ENCODE data around the gene C12orf75.
"Not testable (repeated sequence)": the region's sequence is repeated elsewhere in the genome, so short reads cannot be mapped to it uniquely, and the experiment has no call there.

C12orf75 gene

DNA sequence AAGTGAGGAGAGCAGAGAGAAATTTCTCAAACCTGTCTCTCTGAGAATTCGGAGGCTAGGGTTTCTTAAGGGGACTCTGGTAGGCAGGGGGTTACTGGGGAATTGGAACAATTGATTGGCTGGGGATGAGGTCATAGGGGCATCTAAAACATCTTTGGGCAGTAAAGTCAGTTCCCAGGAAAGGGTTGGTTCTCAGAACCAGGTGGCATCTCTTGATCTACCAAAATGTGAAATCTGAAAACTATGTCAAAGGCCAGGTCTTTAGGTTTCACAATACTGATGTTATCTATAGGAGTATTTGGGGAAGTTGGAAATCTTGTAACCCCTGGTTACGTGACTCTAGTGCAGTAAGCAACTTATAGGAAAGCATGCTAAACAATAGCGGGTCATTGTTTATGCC lies 6.9 kb downstream of the C12orf75 start:
- DNase-seq, result no peak

DNA sequence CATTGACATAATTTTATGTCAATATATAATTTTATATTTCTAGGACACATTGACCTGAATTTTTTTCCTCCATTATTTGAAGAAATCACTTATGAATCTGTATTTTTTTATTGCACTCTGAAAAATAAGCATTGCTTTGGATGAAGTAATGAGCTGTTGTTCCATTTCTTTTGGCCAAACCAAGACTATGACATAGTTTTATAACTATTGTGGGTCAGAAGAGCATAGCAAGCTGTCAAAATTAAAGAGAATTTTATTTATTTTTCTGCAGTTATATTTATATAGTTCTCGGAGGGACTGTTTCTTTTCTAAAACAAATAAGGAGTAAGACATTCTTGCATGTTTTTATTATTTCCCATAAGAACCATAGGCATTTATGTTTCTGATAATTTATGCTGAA lies 8.5 kb downstream of the C12orf75 start:
- DNase-seq, result no peak

DNA sequence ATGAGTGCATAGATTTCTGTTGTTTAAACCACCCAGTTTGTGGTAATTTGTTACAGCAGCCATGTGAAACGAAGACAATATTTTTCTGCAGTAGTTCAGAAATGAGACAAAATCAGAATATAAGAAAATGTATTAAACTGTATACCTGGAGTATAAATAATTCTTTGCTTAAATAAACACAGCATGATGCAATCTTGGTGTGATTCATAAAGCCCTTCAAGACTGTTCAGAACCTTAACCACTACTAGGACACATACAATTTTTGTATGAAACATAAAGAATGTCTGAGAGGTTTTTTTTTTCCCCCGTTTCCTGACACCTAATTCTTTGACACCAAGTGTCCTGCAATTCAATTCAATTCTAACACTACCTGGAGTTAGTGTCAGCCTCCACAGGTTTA lies 10.5 kb downstream of the C12orf75 start:
- DNase-seq, result no peak

DNA sequence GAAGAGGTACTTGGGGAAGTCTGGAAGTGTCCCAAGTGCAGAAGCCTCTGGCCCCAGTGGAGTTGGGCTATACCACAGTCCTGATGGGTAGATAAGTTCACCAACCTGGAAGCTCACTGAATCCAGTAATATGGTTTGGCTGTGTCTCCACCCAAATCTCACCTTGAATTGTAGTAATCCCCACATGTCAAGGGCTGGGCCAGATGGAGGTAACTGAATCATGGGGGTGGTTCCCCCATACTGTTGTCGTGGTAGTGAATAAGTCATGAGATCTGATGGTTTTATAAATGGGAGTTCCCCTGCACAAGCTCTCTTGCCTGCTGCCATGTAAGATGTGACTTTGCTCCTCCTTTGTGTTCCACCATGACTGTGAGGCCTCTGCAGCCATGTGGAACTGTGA lies 11.1 kb downstream of the C12orf75 start:
- DNase-seq, result not testable (repeated sequence)

DNA sequence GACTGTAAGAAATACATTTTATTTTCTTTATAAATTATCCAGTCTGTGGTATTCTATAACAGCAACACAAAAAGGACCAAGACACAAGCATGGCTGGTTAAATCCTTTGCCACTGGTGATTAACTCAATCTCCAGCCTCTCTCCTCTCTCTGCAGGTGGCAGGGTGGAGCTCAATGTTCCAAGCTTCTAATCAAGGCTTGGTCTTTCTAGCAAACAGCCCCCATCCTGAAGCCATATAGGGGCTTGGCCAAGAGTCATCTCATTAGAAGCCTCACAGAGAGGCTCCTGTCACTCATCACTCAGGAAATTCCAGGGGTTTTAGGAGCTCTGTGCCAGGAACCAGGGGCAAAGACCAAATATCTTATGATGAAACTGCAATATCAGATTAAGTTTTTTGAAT lies 12.0 kb downstream of the C12orf75 start:
- DNase-seq, result no peak

DNA sequence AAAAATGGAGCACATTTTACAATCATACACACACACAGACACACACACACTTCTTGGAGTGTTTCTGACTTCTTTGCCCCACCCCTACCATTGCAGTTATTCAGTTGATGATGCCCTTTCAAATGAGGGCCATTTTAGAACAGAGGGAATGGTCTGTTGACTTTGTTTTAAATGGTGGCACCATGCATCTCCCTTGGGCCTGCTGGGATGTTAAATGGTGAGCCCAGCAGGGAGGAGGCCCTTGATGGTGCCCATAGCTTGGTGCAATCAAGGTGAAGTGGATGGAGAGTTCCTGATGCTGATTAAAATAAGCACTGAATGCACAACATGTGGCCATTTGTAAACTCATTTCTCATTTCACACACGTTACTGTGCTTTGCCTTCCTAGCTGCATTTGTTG lies 13.3 kb downstream of the C12orf75 start:
- no peak for DNase-seq

DNA sequence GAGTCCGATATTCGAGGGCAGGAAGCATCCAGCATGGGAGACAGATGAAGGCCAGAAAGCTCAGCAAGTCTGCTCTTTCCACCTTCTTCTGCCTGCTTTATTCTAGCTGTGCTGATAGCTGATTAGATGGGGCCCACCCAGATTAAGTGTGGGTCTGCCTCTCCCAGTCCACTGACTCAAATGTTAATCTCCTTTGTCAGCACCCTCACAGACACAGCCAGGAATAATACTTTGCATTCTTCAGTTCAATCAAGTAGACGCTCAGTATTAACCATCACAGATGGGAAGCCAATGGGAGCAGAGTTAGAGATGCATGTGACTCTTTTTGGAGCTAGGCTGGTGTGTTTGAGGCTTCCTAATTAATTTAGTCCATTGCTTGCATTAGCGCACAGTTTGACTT lies 17.0 kb downstream of the C12orf75 start:
- DNase-seq, result no peak

DNA sequence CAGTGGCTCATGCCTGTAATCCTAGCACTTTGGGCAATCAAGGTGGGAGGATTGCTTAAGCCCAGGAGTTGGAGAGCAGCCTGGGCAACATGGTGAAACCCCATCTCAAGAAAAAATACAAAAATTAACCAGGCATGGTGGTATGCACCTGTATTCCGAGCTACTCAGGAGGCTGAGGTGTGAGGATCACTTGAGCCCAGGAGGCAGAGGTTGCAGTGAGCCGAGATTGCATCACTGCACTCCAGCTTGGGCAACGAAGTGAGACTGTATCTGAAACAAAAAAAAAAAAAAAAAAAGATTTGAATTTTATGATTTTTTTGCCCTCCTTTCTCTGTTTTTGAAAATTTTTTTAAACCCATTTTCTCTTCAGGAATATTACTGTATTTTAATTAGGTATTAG lies 17.7 kb downstream of the C12orf75 start:
- no peak for DNase-seq

DNA sequence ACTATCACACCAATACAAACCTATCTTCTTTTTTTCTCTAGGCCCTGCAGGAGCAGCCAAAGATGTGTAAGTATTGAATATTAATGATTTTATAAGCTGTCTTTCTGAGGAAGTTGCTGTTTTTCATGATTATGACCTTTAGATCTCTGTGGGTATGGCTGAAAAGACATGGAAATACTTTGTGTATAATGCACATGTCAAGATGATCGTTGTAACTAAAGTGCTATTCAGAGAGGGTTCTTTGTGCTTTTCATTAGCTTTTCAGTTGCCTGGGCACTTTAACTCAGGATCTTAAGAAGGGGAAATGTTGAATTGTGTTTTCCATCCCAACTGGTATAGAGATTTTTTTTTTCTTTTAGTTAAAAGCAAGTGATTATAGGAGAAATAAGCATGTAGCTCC lies 18.1 kb downstream of the C12orf75 start:
- no peak for DNase-seq

DNA sequence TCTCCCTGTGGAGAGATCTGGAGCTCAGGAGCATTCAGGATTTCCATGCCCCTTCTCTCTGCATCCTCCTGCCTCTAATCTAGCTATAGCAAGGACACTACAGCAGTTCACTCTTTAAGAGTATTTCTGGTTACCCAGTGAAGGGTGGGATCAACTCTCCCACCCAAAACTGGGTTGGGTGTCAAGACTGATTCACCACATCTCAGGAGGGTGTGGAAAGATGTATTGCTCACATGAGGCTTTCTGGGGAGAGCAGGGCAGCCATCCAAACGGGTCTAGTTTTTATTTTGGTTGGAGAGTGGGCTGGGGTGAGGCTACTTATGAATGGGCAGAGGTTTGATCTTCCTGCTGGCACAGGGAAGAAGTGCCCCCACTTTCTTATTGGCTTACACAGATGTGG lies 18.6 kb downstream of the C12orf75 start:
- DNase-seq, result no peak

DNA sequence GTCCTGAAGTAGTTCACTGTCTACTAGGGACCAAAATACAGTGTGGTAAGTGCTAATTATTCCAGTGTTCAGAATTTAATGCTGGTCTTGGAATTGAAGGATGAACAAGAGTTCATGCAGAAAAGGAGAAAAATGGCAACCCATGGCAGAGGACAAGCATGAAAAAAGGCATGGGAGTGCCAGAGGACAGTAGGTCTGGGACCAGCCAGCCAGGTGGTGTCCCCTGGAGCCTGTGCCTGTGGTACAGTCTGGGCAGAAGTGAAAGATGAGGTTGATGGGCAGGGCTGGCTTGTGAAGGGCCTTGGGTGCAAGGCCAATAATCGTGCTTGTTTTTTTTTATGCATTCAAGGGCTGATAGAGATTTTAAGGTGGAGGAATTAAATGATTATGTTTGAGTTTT lies 21.0 kb downstream of the C12orf75 start:
- no peak for DNase-seq

DNA sequence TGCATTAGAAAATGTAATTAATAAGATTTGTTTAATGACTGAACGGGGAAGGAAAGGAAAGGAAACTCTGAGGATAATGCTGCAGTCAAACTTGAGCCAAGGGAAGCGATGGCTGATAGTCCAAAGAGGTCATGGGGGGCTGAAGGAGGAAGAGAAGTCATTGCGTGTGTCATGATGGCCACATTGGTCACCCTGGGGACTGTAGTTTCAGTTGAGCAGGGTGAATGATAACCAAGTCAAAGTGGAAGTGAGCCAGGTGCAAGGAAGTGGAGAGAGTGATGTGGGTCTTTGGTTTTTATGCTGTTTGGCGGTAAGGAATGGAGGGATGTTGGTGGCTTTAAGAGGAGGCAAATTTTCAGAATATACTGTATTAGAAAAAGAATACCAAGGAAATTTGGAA lies 21.6 kb downstream of the C12orf75 start:
- no peak for DNase-seq

DNA sequence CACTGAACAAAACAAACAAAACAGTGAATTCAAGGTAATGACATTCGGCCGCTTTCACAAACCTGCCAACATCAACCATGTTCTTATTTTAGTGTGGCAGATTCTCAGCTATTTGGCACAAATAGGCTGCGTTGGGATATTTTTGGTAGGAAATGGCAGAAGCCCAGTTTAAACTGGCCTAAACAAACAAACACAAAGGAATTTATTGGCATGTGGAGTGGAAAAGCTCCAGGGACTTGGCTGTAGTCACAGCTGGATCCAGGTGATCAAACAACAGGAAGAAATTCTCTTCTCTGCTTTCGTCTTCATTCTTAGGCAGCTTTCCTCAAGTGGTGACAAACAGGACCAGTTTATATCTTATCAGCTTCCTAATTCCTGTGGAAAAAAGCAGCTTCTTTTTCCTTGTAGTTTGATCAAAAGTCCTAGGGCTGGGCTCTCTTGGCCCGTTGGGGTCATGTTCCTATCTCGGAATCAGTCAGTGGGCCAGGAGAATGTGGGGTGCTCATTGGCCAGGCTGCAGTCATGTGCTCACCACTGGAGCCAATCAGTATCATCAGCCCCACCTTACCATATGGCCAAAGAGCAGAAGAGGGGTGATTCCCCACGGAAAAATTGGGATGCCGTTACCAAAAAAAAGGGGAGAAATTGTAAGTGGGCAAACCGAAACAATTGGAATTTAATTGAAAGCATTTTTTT lies 22.6 kb downstream of the C12orf75 start:
- DNase-seq, result no peak

DNA sequence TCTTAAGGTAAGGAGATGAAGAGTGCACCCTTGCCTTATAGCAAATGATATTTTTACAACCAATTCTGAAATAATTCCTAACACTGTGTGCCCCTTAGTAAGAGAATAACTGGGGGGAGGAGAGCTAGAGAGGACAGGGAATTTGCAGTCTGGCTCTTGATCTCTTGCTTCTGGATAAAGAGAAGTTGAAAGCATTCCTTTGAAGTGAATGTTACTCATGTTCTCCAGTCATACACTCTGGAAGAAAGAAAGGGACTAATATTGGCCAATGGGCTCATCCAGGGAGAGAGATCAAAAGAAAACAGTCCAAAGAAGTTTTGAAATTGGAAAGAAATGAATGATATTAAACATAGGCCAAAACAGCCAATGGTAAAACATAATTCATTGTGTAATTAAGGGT lies 25.3 kb downstream of the C12orf75 start:
- no peak for DNase-seq

DNA sequence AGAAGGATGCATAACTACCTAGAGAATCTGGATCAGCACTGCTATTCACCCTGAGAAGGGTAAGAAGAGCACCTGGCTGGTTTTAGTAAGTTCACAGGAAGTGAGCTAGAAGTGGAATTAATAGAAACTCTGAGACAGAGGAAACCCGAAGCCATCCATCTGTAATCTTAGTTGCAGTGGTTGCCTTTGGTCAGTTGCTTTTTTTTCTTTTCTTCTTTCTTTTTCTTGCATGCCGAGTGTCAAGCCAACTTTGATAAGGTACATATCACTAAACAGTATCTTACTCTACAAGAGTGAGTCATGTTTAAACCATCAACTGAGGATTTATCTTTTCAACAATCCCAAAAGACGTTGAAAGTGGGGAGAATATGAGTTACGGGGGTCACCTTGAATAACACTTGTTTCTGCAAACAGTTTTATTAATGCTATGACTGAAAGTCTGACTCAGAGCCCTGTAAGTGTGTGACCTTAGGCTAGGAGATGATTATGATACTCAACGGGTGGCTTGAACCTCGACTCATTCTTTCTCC lies 26.7 kb downstream of the C12orf75 start:
- peak; percentile 26 for DNase-seq

DNA sequence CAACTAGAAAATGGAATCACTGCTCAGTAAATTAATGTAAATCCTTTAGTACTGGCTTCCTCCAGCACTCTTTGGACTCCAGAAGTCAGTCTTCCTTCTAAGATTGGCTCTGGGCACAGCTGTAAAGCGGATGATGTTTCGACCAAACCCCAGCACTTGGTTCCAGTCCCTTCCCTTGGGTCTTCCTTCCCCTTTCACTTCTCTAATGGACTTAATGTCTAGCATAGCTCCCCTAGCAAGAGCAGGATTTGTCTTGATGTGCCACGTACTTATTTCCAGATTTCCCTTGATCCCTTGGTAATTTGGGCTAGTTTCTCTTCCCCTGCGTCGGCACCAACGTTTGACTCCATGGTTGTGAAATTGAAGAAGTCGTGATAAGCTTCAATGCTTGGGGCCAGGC lies 28.3 kb downstream of the C12orf75 start:
- DNase-seq, result no peak

DNA sequence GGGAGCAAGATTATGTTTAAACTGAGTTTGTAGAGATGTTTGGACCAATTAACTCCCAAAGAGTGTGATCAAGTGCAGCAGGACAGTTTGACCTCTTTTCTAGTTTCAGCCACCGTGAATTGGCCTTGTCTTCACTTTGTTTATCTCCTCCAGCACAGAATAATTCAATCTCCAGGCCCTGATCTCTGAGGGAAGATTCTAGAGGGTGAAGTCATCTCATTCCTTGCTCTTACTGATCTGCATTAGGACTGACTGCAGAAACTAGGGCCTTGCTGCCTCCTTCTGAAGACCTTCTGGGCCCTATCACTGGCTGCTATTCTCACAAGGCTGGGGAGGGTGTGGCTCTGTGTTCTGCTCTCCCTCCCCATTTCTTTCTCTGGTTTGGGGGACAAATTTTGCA lies 29.4 kb downstream of the C12orf75 start:
- no peak for DNase-seq

DNA sequence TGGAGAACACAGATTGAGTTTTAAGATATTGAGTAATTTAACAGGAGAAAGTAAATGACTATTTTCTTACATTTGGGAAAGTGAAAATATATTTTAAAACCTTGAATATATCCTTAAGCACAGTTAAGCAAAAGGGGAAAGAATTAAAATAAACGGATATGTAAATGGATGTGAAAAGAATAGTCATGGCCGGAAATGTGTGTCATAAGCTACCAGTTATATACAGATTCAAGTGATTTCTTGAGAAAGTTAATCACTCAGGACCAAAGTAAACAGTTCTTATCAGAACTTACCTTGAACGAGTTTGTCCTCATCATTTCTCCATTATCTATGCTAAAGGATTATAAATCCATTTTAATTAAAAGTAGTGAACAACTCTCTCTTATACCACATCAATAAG lies 33.4 kb downstream of the C12orf75 start:
- DNase-seq, result no peak

DNA sequence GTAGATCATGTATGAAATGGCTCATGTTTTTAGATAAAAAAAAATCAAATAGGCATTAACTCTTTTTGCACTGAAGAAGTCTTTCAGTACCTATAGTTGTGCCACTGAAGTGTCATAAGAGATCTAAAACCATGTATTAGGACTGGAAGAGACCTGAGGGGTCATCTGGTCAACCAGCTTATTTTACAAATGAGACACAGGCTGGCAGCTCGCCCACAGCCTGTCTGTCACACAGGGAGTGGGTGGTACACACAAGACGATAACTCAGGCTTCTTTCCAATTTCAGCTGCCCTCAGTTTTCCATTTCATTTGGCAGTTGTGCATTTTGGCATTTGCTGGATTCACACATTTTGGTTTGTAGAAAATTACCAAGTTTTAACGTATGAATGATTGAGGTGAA lies 34.7 kb downstream of the C12orf75 start:
- no peak for DNase-seq

DNA sequence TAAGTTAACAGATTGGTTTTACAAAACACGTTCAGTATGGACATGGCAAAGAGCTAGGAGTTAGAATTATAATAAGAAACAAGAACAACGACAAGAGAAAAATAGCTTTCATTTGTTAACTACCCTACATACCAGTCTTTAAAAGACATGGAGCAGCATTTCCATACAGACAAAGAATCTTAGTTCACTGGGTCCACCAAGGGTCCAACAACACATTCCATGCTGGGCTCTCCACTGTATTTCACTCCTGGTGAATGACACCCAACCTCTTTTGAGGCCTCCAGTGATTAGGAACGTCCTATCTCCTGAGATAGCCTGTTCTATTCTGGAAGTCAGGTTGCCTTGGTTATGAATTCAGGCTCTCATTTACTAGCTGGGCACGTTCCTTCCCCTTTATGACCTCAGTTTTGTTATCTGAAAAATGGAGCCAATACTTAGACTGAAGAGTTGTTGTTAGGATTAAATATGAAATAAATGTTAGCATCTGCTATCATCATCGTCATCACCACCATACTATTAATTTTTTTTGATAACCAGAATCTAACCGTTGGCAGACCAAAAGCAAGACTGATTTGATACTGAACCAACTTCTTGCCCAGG lies 37.7 kb downstream of the C12orf75 start:
- no peak for DNase-seq

DNA sequence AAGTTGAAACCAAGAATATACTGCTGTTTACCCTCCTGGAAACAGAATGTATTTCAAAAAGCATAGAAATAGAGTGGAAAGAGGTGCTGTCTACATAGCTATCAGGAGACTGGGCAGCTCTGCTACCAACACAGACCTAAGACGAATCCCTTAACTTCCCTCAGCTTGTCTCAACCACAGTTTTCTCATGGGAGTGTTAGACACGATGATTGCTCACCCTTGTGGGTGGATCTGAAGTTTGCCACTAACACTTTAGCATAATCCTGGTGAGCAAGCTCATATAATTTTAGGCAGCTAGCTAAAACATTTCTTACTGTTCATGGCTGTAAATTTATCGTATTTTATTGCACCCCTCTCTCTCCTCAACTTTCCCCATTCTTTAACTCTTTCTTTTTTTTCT lies 38.5 kb downstream of the C12orf75 start:
- DNase-seq, result peak; percentile 8

DNA sequence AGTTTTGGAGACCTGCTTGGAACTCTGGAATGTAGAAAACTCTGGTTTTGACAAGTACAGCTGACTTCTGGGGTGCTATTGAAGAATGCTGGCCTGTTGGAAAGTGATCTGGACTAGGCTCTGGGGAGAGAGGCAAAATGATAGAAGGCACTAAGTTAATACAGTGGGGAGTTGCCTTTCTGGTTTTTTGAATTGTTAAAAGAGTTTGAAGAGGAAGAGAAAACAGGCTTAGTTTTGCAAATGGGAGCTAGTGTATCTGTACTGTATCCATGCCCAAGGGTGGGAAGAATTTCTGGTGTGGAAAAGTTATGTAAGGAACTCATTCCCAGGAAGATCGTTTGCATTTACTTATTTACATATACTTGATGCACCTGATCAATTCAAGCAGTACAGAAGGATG lies 43.8 kb downstream of the C12orf75 start:
- no peak for DNase-seq

DNA sequence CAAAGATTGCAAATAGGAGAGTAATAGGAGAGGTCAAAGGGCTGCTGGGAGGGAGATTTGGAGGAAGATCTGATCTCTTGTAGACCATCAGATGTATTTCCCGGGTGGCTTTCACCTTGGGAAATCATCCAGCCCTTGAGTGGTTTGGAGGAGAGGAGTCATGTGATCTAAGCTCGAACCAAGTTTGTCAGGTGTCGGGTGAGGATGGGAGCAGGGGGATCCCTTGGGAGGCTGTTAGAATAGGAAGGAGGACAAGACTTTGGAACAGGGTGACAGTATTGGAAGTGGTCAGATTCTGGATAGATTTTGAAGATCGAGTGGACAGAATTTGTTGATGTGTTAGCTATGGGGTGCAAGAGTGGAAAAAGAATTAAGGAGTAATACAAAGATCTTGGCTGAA lies 46.6 kb downstream of the C12orf75 start:
- no peak for DNase-seq

DNA sequence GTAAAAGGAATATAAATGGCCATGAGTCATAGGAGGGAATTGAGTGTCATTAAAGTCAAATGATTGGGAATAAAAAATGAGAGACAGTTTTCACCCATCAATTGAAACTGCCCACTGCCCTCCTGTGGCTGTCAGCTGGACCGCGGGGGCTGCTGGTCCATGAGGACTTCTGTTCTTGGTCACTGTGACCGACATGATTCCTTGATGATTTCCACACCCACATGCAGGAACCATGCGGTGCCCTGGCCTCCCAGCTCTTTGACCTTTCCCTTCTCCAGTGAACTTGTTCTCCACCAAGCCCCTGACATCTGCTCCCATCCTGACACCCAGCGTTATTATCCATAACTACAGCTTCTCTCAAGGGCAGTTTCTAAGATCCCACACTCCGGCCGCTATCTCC lies 48.4 kb downstream of the C12orf75 start:
- DNase-seq, result no peak
